IPS-18a (cell line): ENCODE results near the gene GRAPL.
"Not testable (repeated sequence)": the region's sequence is repeated elsewhere in the genome, so short reads cannot be mapped to it uniquely, and the experiment has no call there.

Experiments
- H3K27ac ChIP-seq: one replicate; pipeline ENCODE4 v1.5.1; 2013; ENCODE audit warnings: low read length
- H3K27me3 ChIP-seq: one replicate; pipeline ENCODE4 v1.6.1; 2013; ENCODE audit warnings: mild to moderate bottlenecking, low read length; ENCODE audit not compliant: control insufficient read depth, insufficient read depth
- H3K36me3 ChIP-seq: one replicate; pipeline ENCODE4 v1.6.1; 2013; ENCODE audit warnings: low read depth, low read length; ENCODE audit not compliant: control insufficient read depth
- H3K4me1 ChIP-seq: one replicate; pipeline ENCODE4 v1.6.1; 2013; ENCODE audit warnings: low read depth, low read length; ENCODE audit not compliant: control insufficient read depth
- H3K4me3 ChIP-seq: one replicate; pipeline ENCODE4 v1.5.1; 2013; ENCODE audit warnings: low read length
- H3K9ac ChIP-seq: one replicate; pipeline ENCODE4 v1.6.1; 2013; ENCODE audit warnings: mild to moderate bottlenecking, low read length, moderate library complexity
- H3K9me3 ChIP-seq: one replicate; pipeline ENCODE4 v1.6.1; 2013; ENCODE audit warnings: low read depth, low read length; ENCODE audit not compliant: control insufficient read depth

The GRAPL gene

DNA sequence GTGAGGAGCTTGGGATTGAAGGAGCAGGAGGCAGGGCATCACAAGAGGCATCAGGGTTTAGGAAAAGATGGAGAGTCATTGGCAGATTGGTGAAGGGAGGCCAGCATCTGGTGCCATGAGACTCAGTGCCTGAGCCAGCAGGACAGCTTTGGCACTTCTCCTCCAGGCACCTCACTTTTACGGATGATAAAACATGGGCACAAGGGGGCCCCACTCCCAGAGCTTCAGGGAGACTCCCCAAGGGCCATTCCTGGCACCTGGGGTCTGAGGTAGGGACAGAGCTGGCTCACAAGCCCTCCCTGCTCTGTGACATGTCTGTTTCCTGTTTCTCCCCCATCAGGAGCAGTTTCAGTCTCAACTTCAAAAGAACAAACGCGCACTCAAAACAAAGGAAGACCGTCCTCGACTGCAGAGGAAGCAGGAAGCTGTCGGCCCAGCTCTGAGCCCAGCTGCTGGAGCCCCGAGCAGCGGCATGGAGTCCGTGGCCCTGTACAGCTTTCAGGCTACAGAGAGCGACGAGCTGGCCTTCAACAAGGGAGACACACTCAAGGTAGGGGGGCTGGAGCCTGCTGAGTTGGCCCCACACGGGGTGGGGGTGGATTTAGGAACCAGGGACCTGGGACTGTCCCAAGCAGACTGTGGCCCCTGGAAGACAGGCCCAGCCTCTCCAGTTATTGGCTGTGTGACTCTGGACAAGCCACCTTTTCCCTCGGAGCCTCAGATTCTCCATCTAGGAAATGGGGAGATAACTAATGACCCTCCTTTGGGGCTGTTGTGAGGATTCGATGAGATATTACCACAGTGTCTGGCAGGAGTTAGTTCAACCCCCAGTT is at the start of gene GRAPL:
TSS of gene GRAPL (plus strand) at position 442 of the 833 bp plus-strand sequence. CDS start at position 473, 31 bp downstream.
- H3K9me3 ChIP-seq, H3K27me3 ChIP-seq, H3K27ac ChIP-seq, H3K9ac ChIP-seq, H3K4me1 ChIP-seq, H3K36me3 ChIP-seq, H3K4me3 ChIP-seq: not testable (repeated sequence)

GRCh38 chr17:19088804-19089685 is 38.3 kb upstream of the GRAPL start:
- H3K9me3 ChIP-seq, H3K27me3 ChIP-seq, H3K9ac ChIP-seq, H3K36me3 ChIP-seq, H3K27ac ChIP-seq, H3K4me1 ChIP-seq, H3K4me3 ChIP-seq: not testable (repeated sequence)

GRCh38 chr17:19090058-19090772 is 37.2 kb upstream of the GRAPL start:
- not testable (repeated sequence) for H3K9ac ChIP-seq, H3K27ac ChIP-seq, H3K27me3 ChIP-seq, H3K36me3 ChIP-seq, H3K4me1 ChIP-seq, H3K9me3 ChIP-seq, H3K4me3 ChIP-seq

- H3K36me3 ChIP-seq, H3K9ac ChIP-seq, H3K27ac ChIP-seq, H3K27me3 ChIP-seq, H3K4me1 ChIP-seq, H3K4me3 ChIP-seq, H3K9me3 ChIP-seq: not testable (repeated sequence)
Observed at GRCh38 chr17:19092737-19093683, 34.4 kb upstream of the GRAPL start.

GRCh38 chr17:19093684-19094438 is 33.5 kb upstream of the GRAPL start:
- H3K27ac ChIP-seq, H3K36me3 ChIP-seq, H3K9ac ChIP-seq, H3K4me3 ChIP-seq, H3K4me1 ChIP-seq, H3K9me3 ChIP-seq, H3K27me3 ChIP-seq: not testable (repeated sequence)

GRCh38 chr17:19108517-19108916 is 18.9 kb upstream of the GRAPL start:
- H3K9me3 ChIP-seq, H3K4me3 ChIP-seq, H3K36me3 ChIP-seq, H3K27me3 ChIP-seq, H3K27ac ChIP-seq, H3K4me1 ChIP-seq, H3K9ac ChIP-seq: not testable (repeated sequence)

GRCh38 chr17:19110189-19111097 is 16.9 kb upstream of the GRAPL start:
- H3K27ac ChIP-seq, H3K9ac ChIP-seq, H3K4me3 ChIP-seq: not testable (repeated sequence)

DNA sequence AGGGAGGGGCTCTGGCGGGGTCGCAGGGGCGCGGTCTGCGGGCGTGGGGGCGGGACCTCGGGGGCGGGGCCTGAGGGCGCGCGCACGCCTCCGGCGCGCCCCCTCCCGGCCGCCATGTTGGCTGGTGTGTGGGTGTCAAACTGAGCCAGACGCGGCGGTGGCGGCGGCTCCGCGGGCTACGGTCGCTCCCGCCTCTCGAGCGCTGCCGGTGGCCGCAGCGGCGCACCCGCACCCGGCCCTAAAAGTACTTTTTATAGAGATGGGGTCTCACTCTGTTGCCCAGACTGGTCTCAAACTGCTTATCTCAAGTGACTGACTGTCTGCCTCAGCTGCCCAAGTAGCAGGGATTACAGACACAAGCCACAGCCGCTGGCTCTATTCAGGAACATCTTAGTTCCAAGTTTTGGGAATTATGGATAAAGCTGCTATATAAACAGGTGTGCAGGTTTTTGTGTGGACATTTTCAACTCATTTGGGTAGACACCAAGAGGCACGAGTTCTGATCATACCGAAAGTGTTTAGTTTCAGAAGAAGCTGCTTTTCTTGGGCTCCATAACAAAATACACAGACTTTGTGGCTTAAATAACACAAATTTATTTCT is 16.2 kb upstream of the GRAPL start:
- peak overlapping the region; percentile 45 for H3K4me3 ChIP-seq

More at GRCh38 chr17:19110189-19111097, 16.9 kb upstream of the GRAPL start:
- H3K27me3 ChIP-seq, H3K36me3 ChIP-seq, H3K9me3 ChIP-seq, H3K4me1 ChIP-seq: not testable (repeated sequence)

GRCh38 chr17:19111801-19112458 is 15.5 kb upstream of the GRAPL start:
- not testable (repeated sequence) for H3K36me3 ChIP-seq, H3K27ac ChIP-seq, H3K27me3 ChIP-seq, H3K9me3 ChIP-seq, H3K4me3 ChIP-seq, H3K4me1 ChIP-seq
- H3K9ac ChIP-seq = peak overlapping the region; percentile 52

More for the DNA sequence above, 16.2 kb upstream of the GRAPL start:
- H3K9ac ChIP-seq = peak overlapping the region; percentile 52
- not testable (repeated sequence) for H3K27me3 ChIP-seq, H3K27ac ChIP-seq, H3K36me3 ChIP-seq, H3K9me3 ChIP-seq, H3K4me1 ChIP-seq
